Spleen (tissue), 7 donors: Measurements from ENCODE around the gene ATXN3L.

Experiments
- CTCF ChIP-seq, 11 experiments: fragments of 200-600 bp in 7 of 11; fragments of 450-650 bp in 4 of 11; sonication (generic) in 4 of 11; IDR thresholded peaks in 8 of 11; conservative IDR thresholded peaks in 3 of 11; 1 replicate in 7 of 11; 2 replicates in 4 of 11; pipeline versions ENCODE4 v1.4.0 to v1.8.0; 2016 to 2021; ENCODE audit warnings: antibody characterized with exemption in 11 of 11, inconsistent platforms in 4 of 11, mild to moderate bottlenecking in 1 of 11
- POLR2AphosphoS5 ChIP-seq, 3 donors: sonication (generic); formaldehyde crosslinking; IDR thresholded peaks; one replicate each; pipeline ENCODE4 v1.5.1; 2017; ENCODE audit warnings: antibody characterized with exemption in 3 of 3
- donor health status: DM: no; HTN: no; CAD: no; lungs with moderate emphysema.
- donor health status: DM: no; HTN: no; CAD: no.
- donor health status: DM: no; HTN: no; CAD: no.

GRCh38 chrX:13366698-13367097 lies 46.8 kb upstream of the ATXN3L start:
- TF ChIP-seq CTCF (IDR thresholded peaks at IDR 0.05 in 8 of 11, conservative IDR thresholded peaks at IDR 0.05 in 3 of 11) (no peak), POLR2AphosphoS5 (IDR thresholded peaks at IDR 0.05) (no peak)
